ENCODE measurements around the gene EIF5B. TPM values are rescaled to one million over a fixed set of nuclear protein-coding genes. Genes with fewer than 3 reads are reported as not detected.
A peak's percentile ranks its signal among the peaks of the same experiment; 100 is the strongest.
"Not testable (repeated sequence)": the region's sequence is repeated elsewhere in the genome, so short reads cannot be mapped to it uniquely, and the experiment has no call there.

Gene EIF5B
- total RNA-seq, 1 donor from 2014 or later = 31.3 TPM

DNA sequence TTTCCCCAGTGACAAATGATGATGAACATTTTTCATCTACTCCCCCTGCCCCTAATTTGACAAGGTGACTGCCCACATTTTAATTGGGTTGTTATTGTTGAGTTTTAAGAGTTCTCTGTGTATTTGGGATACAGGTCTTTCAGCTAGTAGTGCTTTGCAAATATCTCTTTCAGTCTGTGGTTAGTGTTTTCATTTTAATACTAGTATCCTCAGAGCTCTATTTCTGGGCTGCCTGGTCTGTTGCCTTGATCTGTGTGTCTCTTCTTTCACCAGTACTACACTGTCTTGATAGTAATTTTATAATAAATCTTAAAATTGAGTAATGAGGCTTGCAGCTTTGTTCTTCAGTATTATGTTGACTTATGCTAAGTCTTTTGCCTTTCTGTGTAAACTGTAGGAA is 19.7 kb downstream of the EIF5B start:
- DNase-seq (ENCODE audit: low spot score) = no peak

DNA sequence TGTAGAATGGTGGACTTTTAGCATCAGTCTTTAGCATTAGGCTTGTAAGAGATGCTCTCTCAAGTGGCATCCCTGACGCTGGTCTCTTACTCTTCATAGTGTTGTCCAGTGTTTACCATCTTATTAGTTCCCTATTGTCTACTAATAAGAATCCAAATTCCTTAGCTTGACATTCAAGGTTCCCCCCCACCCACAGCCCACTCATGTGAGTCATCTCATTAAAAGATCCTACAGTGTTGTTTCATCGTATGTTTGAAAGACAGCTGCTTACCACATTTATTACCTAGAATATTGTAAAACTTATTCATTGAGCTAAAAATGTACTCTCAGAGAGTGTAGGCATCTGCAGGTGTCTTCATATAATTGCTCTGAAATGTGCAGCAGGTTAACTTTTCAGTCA is 28.5 kb downstream of the EIF5B start:
- no peak for DNase-seq (ENCODE audit: low spot score)

DNA sequence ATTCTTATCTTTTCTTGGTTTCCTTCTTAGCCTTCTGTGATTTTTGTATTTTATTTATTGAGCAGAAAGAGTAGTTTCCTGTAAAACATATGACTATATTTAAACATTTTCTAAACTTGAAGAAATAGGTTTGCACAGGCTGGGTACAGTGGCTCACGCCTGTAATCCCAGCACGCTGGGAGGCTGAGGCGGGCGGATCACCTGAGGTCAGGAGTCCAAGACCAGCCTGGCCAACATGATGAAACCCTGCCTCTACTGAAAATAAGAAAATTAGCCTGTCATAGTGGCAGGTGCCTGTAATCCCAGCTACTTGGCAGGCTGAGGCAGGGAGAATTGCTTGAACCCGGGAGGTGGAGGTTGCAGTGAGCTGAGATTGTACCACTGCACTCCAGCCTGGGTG is 31.7 kb downstream of the EIF5B start:
- not testable (repeated sequence) for DNase-seq (ENCODE audit: low spot score)

DNA sequence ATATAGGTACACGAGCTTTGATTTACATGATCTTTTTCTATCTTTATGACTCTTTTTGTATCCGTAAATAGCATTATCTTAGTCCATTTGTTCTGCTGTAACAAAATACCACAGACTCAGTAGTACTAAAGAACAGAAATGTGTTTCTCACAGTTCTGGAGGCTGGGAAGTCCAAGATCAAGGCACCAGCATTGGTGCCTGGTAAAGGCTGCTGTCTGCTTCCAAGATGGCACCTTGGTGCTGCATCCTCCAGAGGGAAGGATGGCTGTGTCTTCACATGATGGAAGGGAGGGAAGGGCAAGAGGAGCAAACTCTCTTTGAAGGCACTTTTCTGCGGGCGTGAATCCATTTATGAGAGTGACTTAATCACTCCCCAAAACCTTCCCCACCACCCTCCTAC is 36.0 kb downstream of the EIF5B start:
- DNase-seq (ENCODE audit: low spot score) = no peak

DNA sequence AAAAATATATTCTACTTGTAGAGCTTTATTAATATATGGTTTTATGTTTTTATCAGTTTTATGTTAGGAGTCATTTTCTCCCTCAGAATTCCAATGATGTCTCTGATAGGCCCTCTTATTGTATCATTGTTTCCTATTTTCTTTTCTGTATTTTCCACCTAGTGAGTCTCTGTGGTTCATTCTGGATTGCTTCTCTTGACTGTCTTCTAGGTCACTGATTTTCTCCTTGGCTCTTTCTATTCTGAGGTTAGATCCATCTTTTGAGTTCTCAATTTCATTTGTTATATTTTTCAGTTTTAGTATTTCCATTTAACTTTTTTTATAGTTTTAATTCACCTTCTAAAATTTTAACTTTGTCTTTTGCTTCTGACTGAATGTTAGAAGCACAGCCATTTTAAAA is 37.6 kb downstream of the EIF5B start:
- no peak for DNase-seq (ENCODE audit: low spot score)

DNA sequence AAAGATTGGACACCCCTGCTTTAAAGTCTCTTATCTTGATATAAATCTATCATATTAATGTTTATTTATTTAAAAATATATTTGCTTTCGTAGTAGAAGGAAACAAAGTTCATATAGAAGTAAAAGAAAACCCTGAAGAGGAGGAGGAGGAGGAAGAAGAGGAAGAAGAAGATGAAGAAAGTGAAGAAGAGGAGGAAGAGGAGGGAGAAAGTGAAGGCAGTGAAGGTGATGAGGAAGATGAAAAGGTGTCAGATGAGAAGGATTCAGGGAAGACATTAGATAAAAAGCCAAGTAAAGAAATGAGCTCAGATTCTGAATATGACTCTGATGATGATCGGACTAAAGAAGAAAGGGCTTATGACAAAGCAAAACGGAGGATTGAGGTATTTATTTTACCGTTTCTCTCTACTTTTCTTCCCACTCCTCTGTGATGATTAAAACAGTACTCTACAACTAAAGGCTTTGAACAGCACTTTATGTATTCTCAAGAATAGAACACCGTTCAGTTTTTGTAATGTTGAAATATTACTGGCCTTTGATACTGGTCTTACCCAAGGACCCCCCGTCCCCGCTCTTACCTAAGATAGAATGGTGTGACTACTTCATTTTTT is 39.2 kb downstream of the EIF5B start:
- no peak for DNase-seq (ENCODE audit: low spot score)

DNA sequence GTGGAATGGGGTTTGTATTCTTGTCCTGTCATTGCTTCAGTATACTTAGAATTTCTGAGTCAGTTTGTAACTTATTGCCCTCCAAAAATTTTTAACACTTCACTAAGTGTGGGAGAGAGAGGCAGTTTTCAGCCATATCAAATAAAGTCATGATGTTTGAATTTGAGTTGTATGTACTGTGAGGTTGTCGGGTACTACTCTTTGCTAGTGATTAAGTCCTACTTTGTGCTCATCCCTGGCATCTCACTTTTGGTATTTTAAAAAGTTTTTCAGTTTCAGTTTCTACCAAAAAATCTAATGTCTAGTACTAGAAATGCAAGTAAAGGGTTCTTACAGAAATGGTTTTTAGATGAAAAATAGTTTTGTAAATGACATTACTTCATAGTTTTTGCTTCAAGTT is 40.7 kb downstream of the EIF5B start:
- DNase-seq (ENCODE audit: low spot score) = no peak

DNA sequence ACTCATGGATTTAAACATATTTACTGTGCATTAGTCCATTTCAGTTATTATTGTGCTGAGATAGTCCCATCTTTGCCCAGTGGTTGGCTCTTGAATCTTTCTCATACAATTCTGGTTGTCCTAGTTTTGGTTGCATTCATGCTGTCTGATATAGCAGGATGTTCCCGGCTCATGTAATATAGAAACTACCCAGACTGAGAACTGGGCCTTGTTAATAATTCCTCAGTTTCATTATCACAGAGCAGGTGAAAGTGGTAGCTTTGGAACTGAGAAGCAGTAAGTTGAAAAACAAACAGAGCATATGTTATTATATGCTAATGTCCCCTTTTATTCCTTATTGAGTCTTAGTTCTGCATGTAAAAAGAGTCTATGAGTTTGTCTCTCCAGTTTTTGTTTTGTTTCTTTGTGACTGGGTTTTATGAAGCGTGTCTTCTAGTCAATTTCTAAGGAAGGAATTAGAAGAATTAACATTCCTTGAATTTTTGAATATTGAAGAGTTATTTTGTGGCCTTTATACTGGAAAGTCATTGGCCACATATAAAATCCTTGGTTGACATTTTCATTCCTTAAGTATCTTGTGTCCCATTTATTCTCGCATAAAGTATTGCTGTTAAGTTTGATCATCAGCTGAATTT is 43.3 kb downstream of the EIF5B start:
- no peak for DNase-seq (ENCODE audit: low spot score)

DNA sequence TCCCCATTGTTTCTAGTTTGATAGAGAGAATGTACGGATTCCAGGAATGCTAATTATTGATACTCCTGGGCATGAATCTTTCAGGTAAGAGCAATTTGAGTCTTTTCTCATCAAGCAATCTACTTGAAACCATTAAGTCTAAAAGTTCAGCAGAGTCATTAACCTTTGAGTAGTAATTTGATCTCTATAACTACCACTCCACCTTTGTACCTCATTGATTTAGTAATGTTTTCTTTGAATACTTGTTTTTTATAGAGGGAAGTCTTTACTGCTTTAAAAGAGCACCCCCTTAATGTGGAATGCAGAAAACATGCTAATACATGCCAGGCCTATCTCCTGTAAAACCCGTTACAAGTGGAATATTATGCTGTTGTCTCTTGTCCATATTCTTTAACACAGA is 45.0 kb downstream of the EIF5B start:
- DNase-seq (ENCODE audit: low spot score) = no peak

DNA sequence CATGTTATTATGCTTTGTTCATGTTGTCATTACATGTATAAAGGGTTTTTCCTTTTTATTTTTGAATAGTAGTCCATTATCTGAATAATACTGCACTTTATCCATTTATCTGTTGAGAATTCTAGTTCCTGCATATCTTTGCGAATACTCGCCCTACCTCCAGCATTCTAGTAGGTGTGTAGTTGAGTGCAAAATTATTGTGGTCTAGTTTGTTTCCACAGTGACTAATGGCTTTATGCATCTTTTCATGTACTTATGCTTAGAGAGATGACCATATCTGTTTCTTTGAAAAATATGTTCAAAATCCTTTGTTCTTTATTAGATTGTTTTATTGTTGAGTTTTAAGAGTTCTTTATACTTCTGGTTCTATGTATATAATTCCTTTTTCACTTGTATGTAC is 48.8 kb downstream of the EIF5B start:
- no peak for DNase-seq (ENCODE audit: low spot score)

DNA sequence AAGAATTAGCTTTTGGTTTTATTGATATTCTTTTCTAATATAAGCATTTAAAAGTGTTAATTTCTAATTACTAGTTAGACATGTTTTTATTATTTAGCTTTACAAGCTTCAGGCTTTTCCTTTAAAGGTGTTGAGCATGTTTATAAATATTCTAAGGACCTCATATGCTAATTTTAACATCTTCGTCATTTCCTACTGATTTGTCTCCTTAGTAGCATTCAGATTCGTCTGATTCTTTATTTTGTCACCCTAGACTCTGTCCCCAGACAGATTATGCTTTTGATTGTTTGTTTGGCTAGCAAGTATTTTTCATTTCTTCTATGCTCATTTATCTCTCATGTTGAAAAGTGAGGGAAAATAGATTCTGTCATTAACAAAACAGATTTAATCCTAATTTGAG is 51.7 kb downstream of the EIF5B start:
- no peak for DNase-seq (ENCODE audit: low spot score)

DNA sequence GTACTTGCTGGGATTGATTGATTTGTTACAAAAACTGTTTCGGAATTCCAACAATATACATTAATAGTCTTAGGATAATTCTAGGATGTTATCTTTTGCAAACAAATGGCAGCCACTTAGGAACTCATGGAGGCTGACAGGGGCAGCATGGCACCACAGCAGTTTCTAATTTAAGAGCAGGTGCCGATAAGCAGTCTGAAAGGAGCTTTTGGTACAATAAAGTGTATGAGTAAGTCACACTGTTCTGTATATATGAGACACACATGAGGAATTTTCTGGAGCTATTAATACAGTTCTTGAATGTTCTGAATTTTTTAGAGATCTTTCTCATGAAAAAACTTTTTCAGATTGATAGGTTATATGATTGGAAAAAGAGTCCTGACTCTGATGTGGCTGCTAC is 52.2 kb downstream of the EIF5B start:
- DNase-seq (ENCODE audit: low spot score) = no peak

DNA sequence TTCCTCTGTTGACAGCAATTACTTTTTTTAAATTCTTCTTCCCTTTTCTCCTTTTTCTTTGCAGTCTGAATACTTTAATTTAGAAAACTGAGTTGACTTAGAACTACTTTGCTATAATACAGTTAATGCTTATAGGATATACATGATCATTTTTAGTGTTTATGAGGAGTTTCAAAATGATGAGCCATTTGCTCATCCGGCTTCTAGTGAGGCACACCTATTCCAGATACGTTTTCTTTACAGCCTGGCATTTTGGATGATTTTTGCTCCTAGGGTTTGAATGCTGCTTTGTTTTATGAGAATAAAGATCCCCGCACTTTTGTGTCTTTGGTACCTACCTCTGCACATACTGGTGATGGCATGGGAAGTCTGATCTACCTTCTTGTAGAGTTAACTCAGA is 52.8 kb downstream of the EIF5B start:
- DNase-seq (ENCODE audit: low spot score) = no peak

DNA sequence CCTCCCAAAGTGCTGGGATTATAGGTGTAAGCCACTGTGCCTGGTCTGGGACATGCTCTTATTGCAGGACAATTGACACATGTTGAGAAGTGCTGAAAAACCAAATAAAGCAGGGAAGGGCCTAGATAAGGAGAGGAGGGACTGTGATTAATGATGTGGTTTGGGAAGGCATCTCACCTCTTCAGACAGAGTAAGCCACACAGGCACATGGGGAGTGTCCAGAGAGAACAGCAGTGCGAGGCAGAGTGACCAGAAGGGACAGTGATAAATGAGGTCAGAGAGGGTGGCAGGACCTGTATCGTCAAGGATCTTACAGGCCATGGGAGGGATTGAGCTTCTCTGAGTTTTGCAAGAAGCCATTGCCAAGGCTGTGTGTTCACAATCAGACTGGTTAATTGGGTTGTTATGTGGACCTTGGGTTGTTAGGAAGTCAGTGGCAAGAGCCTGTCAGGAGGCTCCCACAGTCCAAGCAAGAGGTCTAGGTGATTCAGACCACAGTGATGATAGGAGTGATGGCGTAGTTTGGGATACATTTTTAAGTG is 58.5 kb downstream of the EIF5B start:
- DNase-seq (ENCODE audit: low spot score) = no peak

DNA sequence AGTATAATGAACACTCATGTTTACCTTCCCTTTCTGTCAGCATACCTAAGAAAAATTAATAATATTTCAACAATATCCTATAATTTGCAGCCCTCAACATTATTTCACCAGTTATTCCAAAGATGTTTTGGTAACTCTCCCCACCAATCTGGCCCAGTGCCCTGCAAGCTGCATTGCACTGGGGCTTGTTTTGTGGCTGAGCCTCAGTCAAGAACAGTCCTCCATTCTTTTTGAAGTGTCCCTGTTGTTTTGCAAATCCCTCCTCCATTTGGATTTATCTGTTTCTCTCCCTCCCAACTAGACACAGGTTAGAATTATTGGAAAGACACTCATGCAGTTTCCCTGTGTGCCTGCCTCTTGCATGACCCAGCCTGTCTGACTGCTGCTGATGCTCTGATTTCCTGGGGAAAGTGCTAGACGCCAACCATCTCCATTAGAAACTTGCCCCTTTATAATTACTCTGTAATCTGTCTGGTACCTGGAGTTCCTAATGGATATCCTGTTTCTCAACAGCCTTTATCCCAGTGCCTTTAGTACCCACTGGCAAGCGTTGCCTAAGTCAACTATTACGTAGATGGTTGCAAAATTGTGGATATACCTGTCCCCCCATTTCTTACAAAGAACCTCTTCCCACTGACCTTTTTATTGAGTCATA is 60.2 kb downstream of the EIF5B start:
- DNase-seq (ENCODE audit: low spot score) = no peak

DNA sequence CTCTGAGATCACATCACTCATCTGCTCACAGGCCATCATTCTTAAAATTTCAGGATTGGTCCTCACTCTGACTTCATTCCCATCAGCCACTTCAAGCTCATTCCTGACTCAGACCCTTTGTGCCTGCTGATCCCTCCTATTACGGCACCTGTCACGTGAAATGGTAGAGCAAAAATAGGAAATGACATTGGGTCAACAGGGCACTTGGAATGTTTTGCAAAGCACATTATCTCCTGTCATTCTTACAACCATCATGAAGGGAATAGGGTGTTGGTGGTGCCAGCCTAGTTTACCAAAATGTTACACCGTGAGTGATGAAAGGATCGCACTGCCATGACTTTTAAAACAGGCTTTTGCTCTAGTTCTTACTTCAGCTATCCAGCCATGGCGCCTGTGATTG is 61.1 kb downstream of the EIF5B start:
- DNase-seq (ENCODE audit: low spot score) = no peak

DNA sequence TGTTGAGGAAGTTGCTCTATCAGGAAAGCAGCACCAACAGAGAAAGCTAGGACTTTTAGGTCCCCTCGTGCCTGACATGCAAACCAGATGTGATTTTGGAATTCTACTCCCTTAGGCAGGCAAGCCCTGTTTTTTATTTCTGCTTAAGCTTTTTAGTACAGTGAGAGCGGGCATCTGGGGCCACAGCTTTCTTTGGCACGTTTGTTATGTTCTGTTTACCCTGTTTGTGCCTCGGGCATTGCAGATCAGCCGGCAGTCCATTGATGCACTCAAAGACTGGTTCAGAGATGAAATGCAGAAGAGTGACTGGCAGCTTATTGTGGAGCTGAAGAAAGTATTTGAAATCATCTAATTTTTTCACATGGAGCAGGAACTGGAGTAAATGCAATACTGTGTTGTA is 61.9 kb downstream of the EIF5B start:
- no peak for DNase-seq (ENCODE audit: low spot score)

DNA sequence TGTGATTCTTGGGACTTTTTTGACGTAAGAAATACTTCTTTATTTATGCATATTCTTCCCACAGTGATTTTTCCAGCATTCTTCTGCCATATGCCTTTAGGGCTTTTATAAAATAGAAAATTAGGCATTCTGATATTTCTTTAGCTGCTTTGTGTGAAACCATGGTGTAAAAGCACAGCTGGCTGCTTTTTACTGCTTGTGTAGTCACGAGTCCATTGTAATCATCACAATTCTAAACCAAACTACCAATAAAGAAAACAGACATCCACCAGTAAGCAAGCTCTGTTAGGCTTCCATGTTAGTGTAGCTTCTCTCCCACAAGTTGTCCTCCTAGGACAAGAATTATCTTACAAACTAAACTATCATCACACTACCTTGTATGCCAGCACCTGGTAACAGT is 62.6 kb downstream of the EIF5B start:
- no peak for DNase-seq (ENCODE audit: low spot score)

DNA sequence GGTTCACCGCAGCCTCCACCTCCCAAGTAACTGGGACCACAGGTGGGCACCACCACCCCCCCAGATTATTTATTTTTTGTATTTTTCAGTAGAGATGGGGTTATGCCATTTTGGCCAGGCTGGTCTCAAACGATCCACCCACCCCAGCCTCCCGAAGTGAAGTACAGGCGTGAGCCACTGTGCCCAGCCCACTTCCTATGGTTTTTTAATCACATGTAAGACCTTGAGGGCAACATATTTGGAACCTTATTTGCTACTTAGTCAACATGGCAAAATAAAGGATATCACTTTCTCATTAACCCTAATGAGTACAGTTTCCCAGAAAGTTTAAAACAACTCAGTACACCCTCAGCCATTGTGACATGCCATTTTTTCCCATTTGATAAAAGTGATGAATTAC is 64.7 kb downstream of the EIF5B start:
- DNase-seq (ENCODE audit: low spot score) = no peak

DNA sequence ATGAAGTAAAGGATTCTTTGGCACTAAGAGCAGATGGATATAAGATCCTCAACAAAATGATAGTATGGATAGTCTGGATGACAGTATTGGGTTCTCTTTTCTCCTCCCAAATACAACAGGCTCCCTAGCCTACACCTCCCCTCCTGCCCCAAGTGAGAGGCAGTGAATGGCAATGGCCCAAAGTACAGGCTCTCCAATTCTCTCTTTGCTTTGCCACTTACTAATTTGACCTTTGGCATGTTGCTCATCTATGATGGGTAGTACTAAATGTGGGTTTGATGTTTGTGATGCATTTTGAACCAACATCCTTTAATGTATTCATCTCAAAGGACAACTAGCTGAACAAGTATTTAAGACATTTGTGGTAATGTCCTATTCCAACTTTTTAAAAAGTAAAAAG is 65.9 kb downstream of the EIF5B start:
- no peak for DNase-seq (ENCODE audit: low spot score)

DNA sequence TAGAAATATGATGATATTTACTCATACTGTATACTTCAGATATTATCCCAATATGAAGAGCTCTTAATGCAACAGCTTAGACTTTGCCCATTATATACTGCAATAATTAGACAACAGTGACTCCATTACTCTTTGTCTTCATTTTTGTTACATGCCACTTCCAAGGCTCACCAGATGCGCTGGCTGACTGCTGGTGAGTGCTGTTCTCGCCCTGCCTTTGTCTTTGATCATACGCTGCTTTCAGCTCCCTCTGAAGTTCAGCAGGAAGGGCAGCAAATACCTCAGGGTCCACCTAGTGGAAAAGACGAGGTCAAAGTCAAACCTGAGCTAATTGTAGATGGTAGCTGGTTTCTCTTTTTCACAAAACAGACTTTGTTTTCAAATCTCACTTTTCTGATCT is 66.3 kb downstream of the EIF5B start:
- DNase-seq (ENCODE audit: low spot score) = no peak

DNA sequence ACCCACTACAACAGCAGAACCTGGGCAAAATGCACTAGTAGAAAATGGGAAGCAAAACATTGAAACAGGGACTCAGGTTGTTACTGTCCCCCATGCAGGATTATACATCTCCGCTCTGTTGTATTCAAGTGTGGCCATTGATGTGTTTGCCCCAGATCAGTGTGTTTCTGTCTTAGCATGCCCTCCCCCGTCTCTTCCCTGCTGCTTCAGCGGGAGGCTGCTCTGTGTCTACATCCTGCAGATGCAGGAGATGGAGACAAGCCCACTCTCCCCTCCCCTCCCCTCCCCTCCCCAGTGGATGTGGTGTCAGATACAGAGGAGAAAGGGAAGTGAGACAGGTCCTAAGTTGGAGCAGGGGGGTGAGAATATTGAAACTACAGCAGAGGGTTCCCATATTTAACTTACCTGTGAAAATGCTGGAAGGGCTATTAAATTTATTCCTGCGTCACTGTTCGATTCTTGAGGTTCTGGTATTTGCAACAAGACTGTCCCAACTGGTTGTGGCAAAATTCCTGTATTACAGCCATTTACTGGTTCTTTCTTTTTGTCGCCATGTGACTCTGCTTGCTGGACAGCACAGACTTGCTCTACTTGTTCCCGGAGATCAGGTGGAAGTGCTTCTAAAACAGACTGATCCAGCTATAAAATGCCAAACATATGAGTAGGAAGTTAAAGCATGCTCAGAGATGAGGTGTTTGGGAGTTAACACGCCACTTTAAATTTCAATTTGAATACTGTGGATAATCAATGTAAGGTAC is 67.0 kb downstream of the EIF5B start:
- DNase-seq (ENCODE audit: low spot score) = peak; percentile 45

Data from umbilical cord (tissue), 2 donors.